Rectal smooth muscle tissue (tissue), 1 donor: Measurements from ENCODE around the gene SLC39A5.
A peak's percentile ranks its signal among the peaks of the same experiment; 100 is the strongest.
"Not testable (repeated sequence)": the region's sequence is repeated elsewhere in the genome, so short reads cannot be mapped to it uniquely, and the experiment has no call there.

Experiments
- H3K27ac ChIP-seq: one replicate; pipeline ENCODE4 v1.7.0; 2013; ENCODE audit warnings: low read depth, low read length, inconsistent platforms
- H3K27me3 ChIP-seq: one replicate; pipeline ENCODE4 v1.7.0; 2013; ENCODE audit warnings: low read length; ENCODE audit not compliant: control insufficient read depth, insufficient read depth
- H3K36me3 ChIP-seq: one replicate; pipeline ENCODE4 v1.7.0; 2013; ENCODE audit warnings: low read length; ENCODE audit not compliant: control insufficient read depth, insufficient read depth
- H3K4me1 ChIP-seq: one replicate; pipeline ENCODE4 v1.7.0; 2013; ENCODE audit warnings: low read length; ENCODE audit not compliant: control insufficient read depth, insufficient read depth
- H3K4me3 ChIP-seq: one replicate; pipeline ENCODE4 v1.7.0; 2013; ENCODE audit warnings: low read length
- H3K9ac ChIP-seq: one replicate; pipeline ENCODE4 v1.7.0; 2013; ENCODE audit warnings: low read length

SLC39A5 gene

DNA sequence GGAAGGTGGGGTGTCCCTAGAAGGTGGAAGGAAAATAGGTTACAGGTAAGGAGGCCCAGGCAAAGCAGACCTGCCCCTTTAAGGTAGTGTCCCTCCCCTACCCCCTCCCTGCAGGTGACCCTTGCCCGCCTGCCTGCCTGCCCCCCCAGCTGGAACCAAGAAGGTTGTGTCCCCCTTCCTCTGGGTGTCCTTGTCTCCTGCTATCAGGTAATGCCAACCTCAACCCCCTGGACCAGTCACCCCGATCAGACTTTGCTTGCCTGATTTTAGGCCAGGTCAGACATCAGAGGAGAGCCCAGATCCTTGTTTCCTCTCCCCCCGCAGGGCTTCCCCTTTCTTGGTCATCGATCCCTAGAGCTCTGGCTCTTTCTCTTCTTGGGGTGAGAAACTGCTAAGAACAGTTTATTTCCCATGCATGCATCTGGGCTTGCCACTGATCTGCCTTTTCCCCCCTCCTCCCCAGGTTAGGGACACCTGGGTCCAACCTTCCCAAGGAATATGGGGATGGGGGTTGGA lies at the start of gene SLC39A5:
Gene SLC39A5, plus strand, starts transcription at position 136 of the 516 bp plus-strand sequence. CDS start 1,224 bp downstream, outside the sequence.
- Histone ChIP-seq H3K4me1 (no peaks in the 10 kb centered on the region), H3K4me3 (peak within 1 kb of the TSS; percentile 63), H3K27ac (no peak within 1 kb of the TSS), H3K36me3 (no peaks in the 10 kb centered on the region), H3K9ac (no peak within 1 kb of the TSS), H3K27me3 (no peaks in the 10 kb centered on the region)

DNA sequence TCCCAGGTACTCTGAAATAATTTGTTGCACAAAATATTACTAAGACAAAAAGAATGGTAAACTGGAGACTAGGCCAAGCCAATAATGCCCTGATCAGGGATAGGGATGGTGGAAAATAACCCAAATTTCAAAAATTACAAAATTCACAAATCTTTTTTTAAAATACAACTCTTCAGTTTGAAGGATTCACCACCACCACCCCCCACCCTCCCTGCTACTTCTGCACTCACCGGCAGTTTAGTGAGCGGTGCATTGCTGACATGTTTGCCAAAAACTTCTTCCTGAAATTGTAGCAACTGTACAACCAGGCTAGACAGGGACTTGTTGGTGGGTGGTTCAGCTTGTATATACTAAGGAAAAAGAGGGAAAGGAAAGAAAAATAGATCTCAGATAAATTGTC lies 42.9 kb upstream of the SLC39A5 start:
- Histone ChIP-seq H3K27me3 (no peaks in the 10 kb centered on the region), H3K36me3 (peaks cover 16% of the 10 kb centered on the region), H3K4me1 (peaks cover 8% of the 10 kb centered on the region), H3K27ac (no peak overlapping the region), H3K4me3 (no peak overlapping the region), H3K9ac (no peak overlapping the region)

DNA sequence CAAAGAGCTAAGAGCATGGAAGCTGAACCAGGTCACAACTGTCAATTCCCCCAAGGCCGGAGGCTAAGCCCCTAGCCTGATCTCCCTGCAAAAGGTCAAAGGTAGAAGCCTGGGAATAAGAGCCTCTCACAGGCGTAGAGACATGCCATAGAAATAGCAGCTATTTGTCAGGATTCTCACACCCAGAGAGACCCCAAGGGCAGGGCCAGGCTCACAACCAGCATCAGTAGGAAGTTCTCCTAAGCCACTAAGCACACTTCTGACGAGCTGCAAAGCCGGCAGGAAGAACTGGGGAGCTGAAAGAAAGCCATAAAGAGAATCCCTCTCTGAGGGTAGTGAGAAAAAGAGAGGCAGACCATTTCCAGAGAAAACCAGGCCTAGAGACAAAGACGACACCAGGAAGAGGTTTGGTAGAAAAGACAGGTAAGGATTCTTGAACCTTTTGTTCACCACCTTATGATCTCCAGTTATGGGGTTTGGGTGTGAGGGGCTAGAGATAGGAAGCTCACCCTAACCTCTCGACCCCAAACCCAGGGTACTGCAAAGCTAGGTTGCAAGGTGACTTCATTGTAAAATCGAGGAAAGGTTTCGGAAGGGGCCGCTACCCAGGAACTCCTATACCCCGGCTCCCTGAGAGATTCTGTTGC lies 41.6 kb upstream of the SLC39A5 start:
- Histone ChIP-seq H3K27ac (peak overlapping the region; percentile 85), H3K36me3 (peaks cover 16% of the 10 kb centered on the region), H3K4me1 (peaks cover 8% of the 10 kb centered on the region), H3K9ac (peak overlapping the region; percentile 75), H3K4me3 (peak overlapping the region; percentile 85), H3K27me3 (no peaks in the 10 kb centered on the region)

GRCh38 chr12:56188778-56189098 lies 41.1 kb upstream of the SLC39A5 start:
- Histone ChIP-seq H3K4me1 (peaks cover 8% of the 10 kb centered on the region), H3K27ac (peak overlapping the region; percentile 85), H3K36me3 (peaks cover 13% of the 10 kb centered on the region), H3K4me3 (peak overlapping the region; percentile 85), H3K9ac (peak overlapping the region; percentile 75), H3K27me3 (no peaks in the 10 kb centered on the region)

DNA sequence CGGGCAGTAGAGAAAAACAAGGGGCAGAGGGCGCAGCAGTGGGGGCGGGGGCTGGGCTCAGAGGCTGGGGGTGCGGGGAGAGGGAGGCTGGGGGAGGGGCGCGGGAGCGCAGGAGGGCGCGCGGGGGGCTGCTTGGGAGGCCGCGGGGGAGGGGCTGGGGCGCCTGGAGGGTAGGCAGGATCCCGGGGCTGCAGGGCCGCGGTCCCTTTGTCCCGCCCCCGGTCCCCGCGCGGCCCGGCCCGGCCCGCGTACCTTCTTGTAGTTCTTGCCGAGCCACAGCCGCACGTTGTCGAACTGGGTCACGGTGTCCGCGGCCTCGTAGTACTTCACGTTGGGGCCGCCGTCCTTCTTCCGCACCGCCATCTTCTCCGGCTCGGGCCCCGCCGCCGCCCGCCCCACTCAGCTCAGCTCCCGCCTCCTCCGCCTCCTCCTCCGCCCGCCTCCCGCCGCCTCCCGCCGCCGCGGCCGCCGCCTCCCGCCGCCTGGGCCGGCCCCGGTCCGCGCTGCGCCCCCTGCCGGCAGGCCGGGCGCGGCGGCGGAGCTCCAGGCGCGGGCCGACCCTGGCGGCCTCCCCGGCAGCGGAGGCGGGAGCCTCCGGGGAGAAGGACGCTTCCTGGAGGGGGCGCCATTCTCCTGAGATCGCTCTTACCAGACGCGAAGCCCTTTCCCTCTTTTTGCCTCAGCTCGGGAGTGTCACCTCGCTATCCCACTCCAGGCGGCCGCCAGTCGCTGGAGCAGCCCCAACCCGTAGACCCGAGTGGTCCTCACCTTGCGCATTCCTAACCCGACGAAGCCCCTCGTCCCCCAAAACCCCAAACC lies 40.5 kb upstream of the SLC39A5 start, which contains the start of gene SMARCC2:
Gene SMARCC2, minus strand, starts transcription at position 385 of the 819 bp plus-strand sequence. Its CDS starts 22 bp downstream, at position 363.
- H3K4me3 ChIP-seq: peak within 1 kb of the TSS; percentile 85
- H3K27ac ChIP-seq: peak within 1 kb of the TSS; percentile 85
- H3K36me3 ChIP-seq: peaks cover 7% of the 10 kb centered on the region
- peaks cover 8% of the 10 kb centered on the region for H3K4me1 ChIP-seq
- no peaks in the 10 kb centered on the region for H3K27me3 ChIP-seq
- H3K9ac ChIP-seq: peak within 1 kb of the TSS; percentile 75

GRCh38 chr12:56189918-56190694 lies 39.7 kb upstream of the SLC39A5 start:
- peak overlapping the region; percentile 79 for H3K4me3 ChIP-seq

GRCh38 chr12:56190695-56191155 lies 39.1 kb upstream of the SLC39A5 start:
- H3K4me1 ChIP-seq: peaks cover 8% of the 10 kb centered on the region
- H3K36me3 ChIP-seq: peaks cover 3% of the 10 kb centered on the region
- H3K9ac ChIP-seq: no peak overlapping the region
- H3K27me3 ChIP-seq: no peaks in the 10 kb centered on the region
- H3K27ac ChIP-seq: no peak overlapping the region
- H3K4me3 ChIP-seq: peak overlapping the region; percentile 79

More at GRCh38 chr12:56189918-56190694, 39.7 kb upstream of the SLC39A5 start:
- H3K36me3 ChIP-seq: peaks cover 3% of the 10 kb centered on the region
- no peaks in the 10 kb centered on the region for H3K27me3 ChIP-seq
- H3K27ac ChIP-seq: peak overlapping the region; percentile 84
- H3K9ac ChIP-seq: peak overlapping the region; percentile 66
- H3K4me1 ChIP-seq: peaks cover 8% of the 10 kb centered on the region

DNA sequence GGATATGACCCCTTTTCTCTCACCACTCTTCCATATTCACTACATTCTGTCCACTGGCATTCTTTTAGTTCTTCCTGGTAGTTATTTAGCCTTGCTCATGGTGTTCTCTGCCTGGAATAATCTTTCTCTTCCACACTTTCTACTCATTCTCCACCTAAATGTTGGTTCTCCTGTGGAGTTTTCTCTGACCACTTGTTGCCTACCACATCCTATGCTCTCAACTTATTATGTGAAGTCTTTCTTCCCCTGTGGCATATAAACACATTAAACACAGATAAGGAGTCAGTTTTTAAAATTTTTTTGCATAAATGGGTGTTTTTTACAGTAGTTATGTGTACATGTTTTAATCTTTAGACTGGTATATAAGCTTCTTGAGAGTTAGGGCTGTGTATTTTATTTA lies 37.3 kb upstream of the SLC39A5 start:
- H3K9ac ChIP-seq: no peak overlapping the region
- H3K27me3 ChIP-seq: no peaks in the 10 kb centered on the region
- H3K36me3 ChIP-seq: no peaks in the 10 kb centered on the region
- H3K4me3 ChIP-seq: no peak overlapping the region
- no peak overlapping the region for H3K27ac ChIP-seq
- H3K4me1 ChIP-seq: peaks cover 8% of the 10 kb centered on the region

DNA sequence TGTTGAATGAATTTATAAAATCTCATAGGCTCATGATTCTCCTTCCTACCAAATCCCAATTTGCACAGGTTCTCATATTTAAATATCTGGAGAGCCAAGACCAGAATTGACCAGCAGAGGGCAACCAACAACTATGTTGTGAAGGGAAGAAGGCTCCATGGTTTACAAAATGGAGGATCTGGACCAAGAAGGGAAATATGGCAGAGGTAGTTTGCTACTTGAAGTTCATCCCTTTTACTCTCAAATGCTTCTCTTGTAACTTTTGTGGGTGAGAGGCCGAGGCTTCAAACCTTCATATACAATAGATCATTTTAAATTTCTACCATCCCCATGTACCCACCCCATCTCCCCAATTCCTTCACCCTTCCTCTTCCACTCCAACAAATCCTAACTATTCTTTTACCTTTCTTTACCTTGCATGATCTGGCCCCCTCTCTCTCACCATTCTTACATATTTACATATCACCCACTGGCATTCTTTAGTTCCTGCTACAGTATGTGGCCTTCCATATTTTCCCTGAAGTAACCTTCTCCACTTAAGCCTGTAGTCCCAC lies 36.7 kb upstream of the SLC39A5 start:
- no peaks in the 10 kb centered on the region for H3K27me3 ChIP-seq
- H3K9ac ChIP-seq: no peak overlapping the region
- no peaks in the 10 kb centered on the region for H3K36me3 ChIP-seq
- H3K27ac ChIP-seq: no peak overlapping the region
- H3K4me1 ChIP-seq: peaks cover 7% of the 10 kb centered on the region
- H3K4me3 ChIP-seq: no peak overlapping the region

DNA sequence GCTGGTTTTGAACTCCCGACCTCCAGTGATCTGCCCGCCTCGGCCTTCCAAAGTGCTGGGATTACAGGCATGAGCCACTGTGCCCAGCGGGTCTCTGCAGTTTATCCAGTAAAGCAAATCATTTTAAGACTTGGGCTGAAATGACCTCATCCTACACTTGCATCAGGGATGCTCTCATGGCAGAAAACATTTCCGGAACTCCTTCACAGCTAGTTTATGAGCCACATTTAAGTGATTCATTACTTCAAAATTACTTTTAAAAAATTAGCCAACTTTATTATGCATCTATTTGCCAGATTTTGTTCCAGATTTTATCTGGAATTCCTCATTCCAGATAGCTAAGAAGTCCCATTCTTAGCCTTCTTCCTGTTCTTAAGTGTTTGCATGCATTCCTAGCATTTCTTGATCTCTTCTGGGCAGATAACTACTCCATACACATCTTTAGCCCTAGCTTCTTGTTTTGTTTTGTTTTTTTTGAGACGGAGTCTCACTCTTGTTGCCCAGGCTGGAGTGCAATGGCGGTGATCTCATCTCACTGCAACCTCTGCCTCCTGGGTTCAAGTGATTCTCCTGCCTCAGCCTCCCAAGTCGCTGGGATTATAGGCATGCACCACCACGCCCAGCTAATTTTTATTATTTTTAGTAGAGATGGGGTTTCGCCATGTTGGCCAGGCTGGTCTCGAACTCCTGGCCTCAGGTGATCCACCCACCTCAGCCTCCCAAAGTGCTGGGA lies 32.9 kb upstream of the SLC39A5 start:
- not testable (repeated sequence) for H3K9ac ChIP-seq, H3K27ac ChIP-seq, H3K27me3 ChIP-seq, H3K36me3 ChIP-seq, H3K4me1 ChIP-seq, H3K4me3 ChIP-seq

- no peak overlapping the region for H3K27ac ChIP-seq
- no peak overlapping the region for H3K4me3 ChIP-seq
- H3K36me3 ChIP-seq: no peaks in the 10 kb centered on the region
- no peaks in the 10 kb centered on the region for H3K4me1 ChIP-seq
- no peak overlapping the region for H3K9ac ChIP-seq
- H3K27me3 ChIP-seq: no peaks in the 10 kb centered on the region
Measured at GRCh38 chr12:56197921-56198635, 31.8 kb upstream of the SLC39A5 start.
